HUES6 (cell line): ENCODE data around the gene CAPN11.
"Not testable (repeated sequence)": the region's sequence is repeated elsewhere in the genome, so short reads cannot be mapped to it uniquely, and the experiment has no call there.

Experiments used
- H3K27ac ChIP-seq: 2 replicates; pipeline ENCODE4 v1.7.0; 2013; ENCODE audit warnings: low read depth, mild to moderate bottlenecking, low read length, inconsistent platforms
- H3K27me3 ChIP-seq: 2 replicates; pipeline ENCODE4 v1.6.1; 2013; ENCODE audit warnings: low read length; ENCODE audit not compliant: control insufficient read depth, insufficient read depth
- H3K36me3 ChIP-seq: 2 replicates; pipeline ENCODE4 v1.6.1; 2013; ENCODE audit warnings: low read length; ENCODE audit not compliant: control insufficient read depth, insufficient read depth
- H3K4me1 ChIP-seq: 2 replicates; pipeline ENCODE4 v1.6.1; 2013; ENCODE audit warnings: low read length; ENCODE audit not compliant: control insufficient read depth, insufficient read depth
- H3K4me3 ChIP-seq: 2 replicates; pipeline ENCODE4 v1.5.1; 2013; ENCODE audit warnings: low read depth, low read length
- H3K9ac ChIP-seq: one replicate; pipeline ENCODE4 v1.6.1; 2013; ENCODE audit warnings: mild to moderate bottlenecking, low read length
- H3K9me3 ChIP-seq: 2 replicates; pipeline ENCODE4 v1.6.1; 2013; ENCODE audit warnings: low read depth, low read length; ENCODE audit not compliant: control insufficient read depth, insufficient read depth

Gene CAPN11

DNA sequence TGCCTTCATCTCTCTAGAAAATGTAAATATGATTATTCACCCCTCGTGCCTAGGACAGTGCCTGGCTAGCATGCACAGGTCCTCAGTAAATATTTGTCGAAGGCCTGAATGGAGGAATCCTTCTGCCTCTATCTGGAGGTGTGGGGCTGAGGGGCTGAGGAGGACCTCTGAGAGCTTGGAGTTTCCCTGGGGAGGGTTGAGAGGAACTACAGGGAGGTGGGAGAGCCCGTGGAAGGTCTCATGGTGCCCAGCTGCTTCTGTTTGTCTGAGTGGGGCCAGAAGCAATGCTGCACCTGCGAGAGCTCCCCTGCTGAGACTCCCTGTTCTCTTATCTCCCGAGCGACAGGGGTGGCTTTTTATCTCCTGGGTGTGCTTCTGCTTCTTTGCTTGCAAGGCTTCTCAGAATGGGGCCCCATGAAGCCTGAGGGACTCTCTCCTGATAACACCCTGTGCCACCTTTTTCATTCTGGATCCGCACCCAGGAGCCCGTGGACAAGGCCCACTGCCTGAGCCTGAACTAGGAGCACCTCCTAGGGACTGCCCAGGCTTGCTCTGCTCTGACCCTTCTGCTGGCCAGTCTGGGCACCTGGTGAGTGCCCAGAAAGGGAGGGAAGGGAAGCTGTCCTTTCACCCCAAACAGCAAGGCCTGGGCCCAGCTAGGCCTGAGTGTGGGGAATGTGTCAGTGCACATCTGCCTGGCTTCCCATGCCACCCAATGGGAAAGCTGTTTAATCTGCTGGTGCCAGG lies 67.1 kb downstream of the CAPN11 start:
- no peak overlapping the region for H3K4me3 ChIP-seq
- no peaks in the 10 kb centered on the region for H3K9me3 ChIP-seq
- no peak overlapping the region for H3K9ac ChIP-seq
- peaks cover 30% of the 10 kb centered on the region for H3K36me3 ChIP-seq
- H3K4me1 ChIP-seq, result peaks cover 46% of the 10 kb centered on the region
- no peak overlapping the region for H3K27ac ChIP-seq
- H3K27me3 ChIP-seq, result no peaks in the 10 kb centered on the region

- H3K4me1 ChIP-seq, result peaks cover 40% of the 10 kb centered on the region
- H3K4me3 ChIP-seq, result no peak overlapping the region
- H3K9me3 ChIP-seq, result no peaks in the 10 kb centered on the region
- no peak overlapping the region for H3K9ac ChIP-seq
- H3K36me3 ChIP-seq, result peaks cover 37% of the 10 kb centered on the region
- H3K27ac ChIP-seq, result no peak overlapping the region
- no peaks in the 10 kb centered on the region for H3K27me3 ChIP-seq
These were observed 67.9 kb downstream of the CAPN11 start for GRCh38 chr6:44226368-44227147.

- H3K4me3 ChIP-seq, result no peak overlapping the region
- H3K36me3 ChIP-seq, result peaks cover 44% of the 10 kb centered on the region
- H3K27me3 ChIP-seq, result no peaks in the 10 kb centered on the region
- no peak overlapping the region for H3K27ac ChIP-seq
- H3K9ac ChIP-seq, result no peak overlapping the region
- peaks cover 35% of the 10 kb centered on the region for H3K4me1 ChIP-seq
- no peaks in the 10 kb centered on the region for H3K9me3 ChIP-seq
These were observed 68.7 kb downstream of the CAPN11 start for GRCh38 chr6:44227148-44227793.

DNA sequence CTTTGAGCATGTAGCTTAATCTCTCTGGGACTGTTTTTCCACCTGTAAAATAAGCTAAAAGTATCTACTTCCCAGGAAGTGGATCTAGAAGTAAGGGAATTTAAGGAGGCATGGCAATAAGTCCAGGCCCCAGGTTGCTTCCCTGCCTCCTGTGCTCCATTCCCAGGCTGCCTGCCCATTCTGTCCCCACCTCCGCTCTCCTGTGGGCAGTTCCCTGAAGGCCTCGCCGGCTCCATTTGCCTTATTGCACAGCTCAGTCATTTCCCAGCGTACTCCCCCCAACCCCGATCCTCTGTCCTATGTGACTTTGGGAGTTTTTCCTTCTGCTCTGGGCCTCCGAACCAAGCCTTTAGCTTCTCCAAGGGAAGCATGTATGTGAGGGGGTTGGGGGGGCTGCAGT lies 69.4 kb downstream of the CAPN11 start:
- no peaks in the 10 kb centered on the region for H3K9me3 ChIP-seq
- H3K4me1 ChIP-seq, result peaks cover 27% of the 10 kb centered on the region
- H3K4me3 ChIP-seq, result no peak overlapping the region
- no peaks in the 10 kb centered on the region for H3K27me3 ChIP-seq
- H3K9ac ChIP-seq, result no peak overlapping the region
- H3K36me3 ChIP-seq, result peaks cover 51% of the 10 kb centered on the region
- no peak overlapping the region for H3K27ac ChIP-seq

DNA sequence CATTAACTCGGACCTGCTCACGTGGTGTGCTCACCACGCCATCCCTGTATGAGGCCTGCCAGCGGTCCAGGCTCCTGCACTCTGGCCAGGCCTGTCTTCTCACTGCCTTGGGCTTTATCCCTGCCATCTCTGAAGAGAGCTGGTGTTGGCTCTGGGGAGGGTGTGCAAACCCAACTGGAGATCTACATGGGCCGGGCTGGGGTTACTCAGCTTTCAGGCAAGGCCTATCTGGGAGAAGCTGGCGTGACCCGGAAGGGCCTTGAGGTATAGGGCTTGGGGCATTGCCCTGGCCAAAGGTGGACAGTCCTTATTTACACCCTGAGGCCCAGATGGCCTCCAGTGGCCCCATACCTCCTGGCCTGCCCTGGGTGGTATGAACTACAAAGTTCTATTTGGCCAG lies 69.8 kb downstream of the CAPN11 start:
- Histone ChIP-seq H3K4me3 (no peak overlapping the region), H3K36me3 (peaks cover 55% of the 10 kb centered on the region), H3K27me3 (no peaks in the 10 kb centered on the region), H3K9ac (no peak overlapping the region), H3K9me3 (no peaks in the 10 kb centered on the region), H3K27ac (no peak overlapping the region), H3K4me1 (peaks cover 27% of the 10 kb centered on the region)

DNA sequence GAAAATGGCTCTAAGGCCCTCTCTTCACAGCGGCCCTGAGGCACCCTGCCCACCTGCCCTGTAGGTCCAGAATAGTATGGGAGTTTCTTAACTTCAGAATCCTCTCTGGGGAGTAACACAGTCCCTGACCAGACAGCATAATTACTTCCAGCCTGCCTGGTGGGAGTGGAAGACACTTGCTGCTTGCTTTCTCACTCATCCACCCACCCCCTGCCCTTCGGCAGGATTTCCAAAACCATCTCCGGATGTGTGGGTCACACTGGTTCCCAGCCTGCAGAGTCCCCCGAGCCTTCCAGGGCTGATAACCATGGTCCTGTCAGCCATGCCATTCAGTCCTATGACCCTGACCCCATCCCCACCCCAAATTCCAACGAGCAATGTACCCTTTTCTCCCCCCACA lies 70.2 kb downstream of the CAPN11 start:
- no peak overlapping the region for H3K4me3 ChIP-seq
- peaks cover 59% of the 10 kb centered on the region for H3K36me3 ChIP-seq
- no peak overlapping the region for H3K27ac ChIP-seq
- no peaks in the 10 kb centered on the region for H3K9me3 ChIP-seq
- H3K9ac ChIP-seq, result no peak overlapping the region
- H3K4me1 ChIP-seq, result peaks cover 30% of the 10 kb centered on the region
- H3K27me3 ChIP-seq, result no peaks in the 10 kb centered on the region

DNA sequence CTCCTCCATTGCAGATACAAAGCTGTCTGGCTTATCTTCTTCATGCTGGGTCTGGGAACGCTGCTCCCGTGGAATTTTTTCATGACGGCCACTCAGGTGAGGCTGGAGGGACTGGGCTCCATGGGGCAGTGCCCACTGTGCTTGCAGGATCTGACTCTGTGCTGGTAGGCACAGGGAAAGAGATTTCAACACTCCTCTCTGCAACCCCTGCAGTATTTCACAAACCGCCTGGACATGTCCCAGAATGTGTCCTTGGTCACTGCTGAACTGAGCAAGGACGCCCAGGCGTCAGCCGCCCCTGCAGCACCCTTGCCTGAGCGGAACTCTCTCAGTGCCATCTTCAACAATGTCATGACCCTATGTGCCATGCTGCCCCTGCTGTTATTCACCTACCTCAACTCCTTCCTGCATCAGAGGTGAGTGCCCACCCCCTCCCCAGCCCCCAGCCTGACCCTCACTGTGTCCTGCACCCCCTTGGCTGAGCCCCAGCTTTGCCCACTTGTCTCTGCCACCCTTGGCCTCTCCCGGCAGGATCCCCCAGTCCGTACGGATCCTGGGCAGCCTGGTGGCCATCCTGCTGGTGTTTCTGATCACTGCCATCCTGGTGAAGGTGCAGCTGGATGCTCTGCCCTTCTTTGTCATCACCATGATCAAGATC lies 70.9 kb downstream of the CAPN11 start:
- Histone ChIP-seq H3K4me3 (no peak overlapping the region), H3K4me1 (peaks cover 30% of the 10 kb centered on the region), H3K27ac (no peak overlapping the region), H3K9ac (no peak overlapping the region), H3K36me3 (peaks cover 63% of the 10 kb centered on the region), H3K9me3 (no peaks in the 10 kb centered on the region), H3K27me3 (no peaks in the 10 kb centered on the region)

GRCh38 chr6:44230034-44230675 lies 71.5 kb downstream of the CAPN11 start:
- H3K36me3 ChIP-seq, result peaks cover 65% of the 10 kb centered on the region
- H3K4me1 ChIP-seq, result peaks cover 30% of the 10 kb centered on the region
- H3K4me3 ChIP-seq, result no peak overlapping the region
- no peaks in the 10 kb centered on the region for H3K27me3 ChIP-seq
- H3K9me3 ChIP-seq, result no peaks in the 10 kb centered on the region
- H3K9ac ChIP-seq, result no peak overlapping the region
- H3K27ac ChIP-seq, result no peak overlapping the region

- not testable (repeated sequence) for H3K27ac ChIP-seq, H3K9ac ChIP-seq, H3K4me3 ChIP-seq, H3K9me3 ChIP-seq, H3K27me3 ChIP-seq
- peaks cover 24% of the 10 kb centered on the region for H3K4me1 ChIP-seq
- peaks cover 68% of the 10 kb centered on the region for H3K36me3 ChIP-seq
These were observed 72.8 kb downstream of the CAPN11 start for GRCh38 chr6:44231426-44231825.

GRCh38 chr6:44232676-44233566 lies 74.3 kb downstream of the CAPN11 start:
- Histone ChIP-seq H3K9ac (no peak overlapping the region), H3K4me3 (no peak overlapping the region), H3K36me3 (peaks cover 66% of the 10 kb centered on the region), H3K27me3 (no peaks in the 10 kb centered on the region), H3K4me1 (peaks cover 26% of the 10 kb centered on the region), H3K27ac (no peak overlapping the region), H3K9me3 (no peaks in the 10 kb centered on the region)
